Activated CD8-positive, alpha-beta memory T cell treated with anti-CD3 and anti-CD28 coated beads, Interleukin-2, amount 50 U/mL, for 48 hours (primary cell): ENCODE data around the gene GRAP2.

ENCODE experiments used
- DNase-seq: peaks from one replicate; pipeline ENCODE4 v3.0.0-alpha.2; 2020

Gene GRAP2

GRCh38 chr22:40022536-40023240, 121.8 kb downstream of the GRAP2 start:
- no peak for DNase-seq
